Activated T-helper 17 cell treated with anti-CD3 and anti-CD28 coated beads, Interleukin-2, amount 50 U/mL, for 72 hours (primary cell): Measurements from ENCODE around the gene ARHGAP25. TPM values are rescaled to one million over a fixed set of nuclear protein-coding genes. Genes with fewer than 3 reads are reported as not detected.
"Not testable (repeated sequence)": the region's sequence is repeated elsewhere in the genome, so short reads cannot be mapped to it uniquely, and the experiment has no call there.

Experiments used
- ATAC-seq: fragments of 150-1000 bp; cut with Tn5 transposase; replicated peaks from 2 replicates; pipeline ENCODE4 v1.10.0; 2021; ENCODE audit warnings: mild to moderate bottlenecking, moderate library complexity
- H3K27ac Mint-ChIP-seq: one replicate; pipeline ENCODE4 v1.8.0; 2022; ENCODE audit warnings: mixed read lengths
- H3K27me3 Mint-ChIP-seq: one replicate; pipeline ENCODE4 v1.8.0; 2022; ENCODE audit warnings: mixed read lengths
- H3K36me3 Mint-ChIP-seq: one replicate; pipeline ENCODE4 v1.8.0; 2022; ENCODE audit warnings: low read depth, mild to moderate bottlenecking, mixed read lengths
- H3K4me1 Mint-ChIP-seq: one replicate; pipeline ENCODE4 v1.8.0; 2022; ENCODE audit warnings: mixed read lengths
- H3K4me3 Mint-ChIP-seq: one replicate; pipeline ENCODE4 v1.8.0; 2022; ENCODE audit warnings: mild to moderate bottlenecking, mixed read lengths
- H3K9me3 Mint-ChIP-seq: one replicate; pipeline ENCODE4 v1.8.0; 2022; ENCODE audit warnings: mixed read lengths
- total RNA-seq, 2 donors: library from RNA; stranded (reverse); gene quantifications; one replicate each; pipeline ENCODE4 v1.2.3, GENCODE V29; 2022

Gene ARHGAP25
- total RNA-seq, 2 donors from 2014 or later, result 54.0 to 95.9 TPM

- Mint-ChIP-seq H3K36me3 (peaks cover 33% of the 10 kb centered on the region), H3K27ac (peak overlapping the region; percentile 71), H3K27me3 (no peaks in the 10 kb centered on the region), H3K9me3 (no peaks in the 10 kb centered on the region), H3K4me3 (no peak overlapping the region), H3K4me1 (peaks cover 47% of the 10 kb centered on the region)
- ATAC-seq, result no peak
Observed at GRCh38 chr2:68799140-68800026, 64.8 kb downstream of the ARHGAP25 start.

GRCh38 chr2:68800027-68800401 lies 65.4 kb downstream of the ARHGAP25 start:
- Mint-ChIP-seq H3K4me3 (no peak overlapping the region), H3K9me3 (no peaks in the 10 kb centered on the region), H3K27ac (peak overlapping the region; percentile 72), H3K27me3 (no peaks in the 10 kb centered on the region), H3K36me3 (peaks cover 33% of the 10 kb centered on the region), H3K4me1 (peaks cover 45% of the 10 kb centered on the region)
- ATAC-seq, result no peak

- no peak for ATAC-seq
- peaks cover 33% of the 10 kb centered on the region for H3K36me3 Mint-ChIP-seq
- H3K4me3 Mint-ChIP-seq, result no peak overlapping the region
- peaks cover 43% of the 10 kb centered on the region for H3K4me1 Mint-ChIP-seq
- no peaks in the 10 kb centered on the region for H3K9me3 Mint-ChIP-seq
- H3K27me3 Mint-ChIP-seq, result no peaks in the 10 kb centered on the region
- H3K27ac Mint-ChIP-seq, result peak overlapping the region; percentile 72
Observed at GRCh38 chr2:68800517-68800916, 65.9 kb downstream of the ARHGAP25 start.

GRCh38 chr2:68802161-68802560 lies 67.5 kb downstream of the ARHGAP25 start:
- not testable (repeated sequence) for H3K4me3 Mint-ChIP-seq, H3K27me3 Mint-ChIP-seq, ATAC-seq, H3K9me3 Mint-ChIP-seq, H3K27ac Mint-ChIP-seq
- Mint-ChIP-seq H3K36me3 (peaks cover 33% of the 10 kb centered on the region), H3K4me1 (peaks cover 38% of the 10 kb centered on the region)

GRCh38 chr2:68805025-68805424 lies 70.4 kb downstream of the ARHGAP25 start:
- Mint-ChIP-seq H3K4me3 (no peak overlapping the region), H3K36me3 (peaks cover 5% of the 10 kb centered on the region), H3K4me1 (peaks cover 39% of the 10 kb centered on the region), H3K27me3 (no peaks in the 10 kb centered on the region), H3K27ac (no peak overlapping the region), H3K9me3 (no peaks in the 10 kb centered on the region)
- ATAC-seq, result no peak

GRCh38 chr2:68806511-68807109 lies 72.0 kb downstream of the ARHGAP25 start:
- H3K9me3 Mint-ChIP-seq, result no peaks in the 10 kb centered on the region
- no peak overlapping the region for H3K4me3 Mint-ChIP-seq
- no peak for ATAC-seq
- H3K27ac Mint-ChIP-seq, result peak overlapping the region; percentile 55
- no peaks in the 10 kb centered on the region for H3K27me3 Mint-ChIP-seq
- peaks cover 34% of the 10 kb centered on the region for H3K4me1 Mint-ChIP-seq
- H3K36me3 Mint-ChIP-seq, result peaks cover 15% of the 10 kb centered on the region

- H3K27ac Mint-ChIP-seq, result peak overlapping the region; percentile 55
- H3K4me1 Mint-ChIP-seq, result peaks cover 33% of the 10 kb centered on the region
- H3K4me3 Mint-ChIP-seq, result no peak overlapping the region
- no peaks in the 10 kb centered on the region for H3K27me3 Mint-ChIP-seq
- H3K9me3 Mint-ChIP-seq, result no peaks in the 10 kb centered on the region
- ATAC-seq, result no peak
- peaks cover 27% of the 10 kb centered on the region for H3K36me3 Mint-ChIP-seq
Observed at GRCh38 chr2:68807821-68808266, 73.2 kb downstream of the ARHGAP25 start.

- H3K27ac Mint-ChIP-seq, result peak overlapping the region; percentile 55
- peaks cover 30% of the 10 kb centered on the region for H3K4me1 Mint-ChIP-seq
- H3K9me3 Mint-ChIP-seq, result no peaks in the 10 kb centered on the region
- H3K27me3 Mint-ChIP-seq, result no peaks in the 10 kb centered on the region
- ATAC-seq, result no peak
- peaks cover 44% of the 10 kb centered on the region for H3K36me3 Mint-ChIP-seq
- H3K4me3 Mint-ChIP-seq, result no peak overlapping the region
Observed at GRCh38 chr2:68809324-68810240, 75.0 kb downstream of the ARHGAP25 start.

- Mint-ChIP-seq H3K4me3 (no peak overlapping the region), H3K36me3 (peaks cover 62% of the 10 kb centered on the region), H3K27ac (peak overlapping the region; percentile 77), H3K9me3 (no peaks in the 10 kb centered on the region), H3K4me1 (peaks cover 19% of the 10 kb centered on the region), H3K27me3 (no peaks in the 10 kb centered on the region)
- no peak for ATAC-seq
Observed at GRCh38 chr2:68811364-68811763, 76.8 kb downstream of the ARHGAP25 start.

- Mint-ChIP-seq H3K27ac (peak overlapping the region; percentile 77), H3K36me3 (peaks cover 71% of the 10 kb centered on the region), H3K27me3 (no peaks in the 10 kb centered on the region), H3K4me1 (peaks cover 16% of the 10 kb centered on the region), H3K9me3 (no peaks in the 10 kb centered on the region), H3K4me3 (no peak overlapping the region)
- no peak for ATAC-seq
Observed at GRCh38 chr2:68812251-68812650, 77.6 kb downstream of the ARHGAP25 start.

GRCh38 chr2:68813596-68813995 lies 79.0 kb downstream of the ARHGAP25 start:
- Mint-ChIP-seq H3K36me3 (peaks cover 85% of the 10 kb centered on the region), H3K4me3 (no peak overlapping the region), H3K27me3 (no peaks in the 10 kb centered on the region), H3K9me3 (no peaks in the 10 kb centered on the region), H3K4me1 (peaks cover 13% of the 10 kb centered on the region), H3K27ac (peak overlapping the region; percentile 13)
- ATAC-seq, result no peak

GRCh38 chr2:68817306-68817705 lies 82.7 kb downstream of the ARHGAP25 start:
- H3K4me3 Mint-ChIP-seq, result no peak overlapping the region
- no peaks in the 10 kb centered on the region for H3K9me3 Mint-ChIP-seq
- H3K36me3 Mint-ChIP-seq, result peaks cover 100% of the 10 kb centered on the region
- peak overlapping the region; percentile 85 for H3K27ac Mint-ChIP-seq
- H3K4me1 Mint-ChIP-seq, result peaks cover 6% of the 10 kb centered on the region
- no peak for ATAC-seq
- H3K27me3 Mint-ChIP-seq, result no peaks in the 10 kb centered on the region

- peak overlapping the region; percentile 77 for H3K27ac Mint-ChIP-seq
- no peak for ATAC-seq
- H3K9me3 Mint-ChIP-seq, result no peaks in the 10 kb centered on the region
- H3K36me3 Mint-ChIP-seq, result peaks cover 100% of the 10 kb centered on the region
- peaks cover 14% of the 10 kb centered on the region for H3K4me1 Mint-ChIP-seq
- H3K4me3 Mint-ChIP-seq, result no peak overlapping the region
- no peaks in the 10 kb centered on the region for H3K27me3 Mint-ChIP-seq
Observed at GRCh38 chr2:68819556-68819955, 84.9 kb downstream of the ARHGAP25 start.

GRCh38 chr2:68822207-68822872 lies 87.7 kb downstream of the ARHGAP25 start:
- Mint-ChIP-seq H3K9me3 (no peaks in the 10 kb centered on the region), H3K36me3 (peaks cover 98% of the 10 kb centered on the region), H3K4me1 (peaks cover 14% of the 10 kb centered on the region), H3K27me3 (no peaks in the 10 kb centered on the region), H3K4me3 (no peak overlapping the region), H3K27ac (peak overlapping the region; percentile 68)
- no peak for ATAC-seq
